NCI-H1694 (cell line): Measurements from ENCODE around the gene LYSMD4.

Source experiments
- DNase-seq: peaks from one replicate; lab custom pipeline; 2025; lab: John Stamatoyannopoulos, UW

Gene LYSMD4

DNA sequence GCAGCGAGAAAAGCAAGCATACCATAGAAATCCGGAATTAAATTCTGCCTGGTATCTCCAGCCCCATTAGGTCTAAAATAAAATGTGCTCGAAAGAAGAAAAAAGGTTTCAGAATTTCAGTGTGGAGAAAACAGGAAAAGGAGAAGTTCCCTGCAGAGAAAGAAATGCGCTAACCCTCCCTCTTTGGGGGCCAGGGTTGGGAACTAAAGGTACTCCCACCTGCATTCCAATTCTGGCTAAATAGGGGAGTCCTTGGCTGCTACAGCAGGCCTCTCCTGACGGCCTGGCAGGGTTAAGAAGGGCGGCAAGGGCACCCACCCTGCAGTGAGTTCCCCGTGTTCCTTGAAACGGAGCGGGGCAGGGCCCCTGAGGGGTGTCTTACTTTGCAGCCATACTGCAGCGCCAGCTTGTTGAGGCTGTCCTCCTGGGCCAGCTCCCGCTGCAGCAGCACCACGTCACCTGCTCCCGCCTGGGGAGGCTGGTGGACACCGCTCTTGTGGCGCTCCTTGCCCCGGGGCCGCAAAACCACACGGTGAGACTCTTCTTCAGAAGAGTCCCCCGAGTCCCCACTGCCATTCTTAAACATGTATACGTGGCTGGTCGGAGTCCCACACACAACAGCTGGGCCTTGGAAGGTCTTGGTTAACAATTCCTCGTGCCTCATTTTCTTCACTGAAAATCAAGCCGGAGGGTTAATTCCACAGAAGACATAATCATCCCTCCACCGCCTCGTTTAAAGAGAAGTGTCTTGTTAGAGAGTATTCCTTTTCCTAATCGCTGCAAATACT is 1.7 kb downstream of the LYSMD4 start:
- no peak for DNase-seq

DNA sequence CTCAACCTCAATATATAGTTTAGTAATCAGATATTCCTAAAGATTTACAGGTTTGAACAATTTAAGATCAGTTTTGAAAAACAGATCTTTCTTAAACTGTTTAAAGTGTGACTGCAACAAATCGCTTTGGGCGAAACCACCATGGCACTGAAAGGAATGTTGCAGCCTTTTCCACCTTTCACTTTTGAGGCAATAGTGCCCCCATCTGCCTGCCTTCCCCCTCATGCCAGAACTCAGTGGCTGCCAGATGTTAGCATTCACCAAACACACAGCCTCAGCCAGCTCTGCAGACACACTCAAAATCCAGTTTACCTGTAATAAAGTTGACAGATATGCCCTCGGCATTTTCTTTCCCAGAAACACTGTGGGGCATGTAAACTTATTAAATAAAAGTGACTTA is 3.3 kb downstream of the LYSMD4 start:
- peak; percentile 16 for DNase-seq

DNA sequence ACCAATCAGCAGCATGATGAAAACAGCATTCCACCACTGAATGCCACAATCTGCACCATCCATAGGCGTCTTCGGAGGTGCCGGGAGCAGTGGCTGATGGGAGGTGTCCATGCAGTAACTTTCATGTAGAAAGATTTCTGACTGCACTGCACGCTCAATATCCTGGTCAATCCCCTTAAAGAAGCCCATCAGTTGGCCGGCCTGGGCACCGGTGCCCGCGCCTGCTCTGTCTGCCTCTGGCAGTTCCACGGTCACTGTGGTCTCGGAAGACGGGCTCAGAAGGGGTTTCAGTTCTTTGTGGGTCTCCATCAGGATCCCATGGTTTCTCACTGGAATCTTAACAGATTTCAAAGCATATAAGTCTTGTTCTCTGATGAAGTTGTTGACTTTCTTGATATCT is 3.9 kb downstream of the LYSMD4 start:
- no peak for DNase-seq

DNA sequence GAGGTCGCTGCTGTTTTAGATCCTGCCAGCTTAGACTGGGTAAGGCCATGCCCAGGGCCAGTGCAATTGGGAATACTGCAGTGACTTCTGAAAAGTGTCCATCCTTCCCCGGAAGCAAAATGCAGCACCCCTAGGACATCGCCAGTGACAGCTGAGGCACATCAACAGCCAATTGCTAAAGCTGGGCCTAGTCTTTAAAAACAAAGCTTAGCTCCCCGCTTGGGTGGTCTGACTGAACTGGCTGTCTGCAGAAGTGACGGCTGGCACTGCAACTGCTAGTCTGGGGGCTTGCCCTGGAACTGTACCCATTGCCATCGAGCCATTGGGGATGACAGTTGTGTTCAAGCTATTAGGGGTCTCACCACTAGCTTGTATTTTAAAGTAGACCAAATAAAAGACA is 4.3 kb downstream of the LYSMD4 start:
- no peak for DNase-seq

DNA sequence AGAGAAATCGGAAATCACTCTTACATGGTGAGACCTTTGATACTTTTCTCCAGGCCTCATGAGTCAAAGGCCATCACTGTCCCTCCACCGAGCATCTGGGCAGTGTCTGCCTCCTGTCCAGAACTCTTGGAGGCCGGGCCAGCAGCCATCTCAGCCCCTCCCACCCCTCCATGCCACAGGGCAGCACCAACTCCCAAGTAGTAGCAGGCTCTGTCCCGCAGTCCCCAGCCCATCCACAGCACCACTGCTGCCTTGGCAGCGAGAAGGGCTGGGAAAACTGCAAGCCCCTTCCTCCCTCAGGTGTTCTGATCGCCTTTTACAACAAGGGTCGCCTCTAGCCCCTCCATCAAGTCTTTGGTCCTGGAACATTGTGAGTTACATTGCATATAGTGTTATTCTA is 5.5 kb downstream of the LYSMD4 start:
- no peak for DNase-seq

DNA sequence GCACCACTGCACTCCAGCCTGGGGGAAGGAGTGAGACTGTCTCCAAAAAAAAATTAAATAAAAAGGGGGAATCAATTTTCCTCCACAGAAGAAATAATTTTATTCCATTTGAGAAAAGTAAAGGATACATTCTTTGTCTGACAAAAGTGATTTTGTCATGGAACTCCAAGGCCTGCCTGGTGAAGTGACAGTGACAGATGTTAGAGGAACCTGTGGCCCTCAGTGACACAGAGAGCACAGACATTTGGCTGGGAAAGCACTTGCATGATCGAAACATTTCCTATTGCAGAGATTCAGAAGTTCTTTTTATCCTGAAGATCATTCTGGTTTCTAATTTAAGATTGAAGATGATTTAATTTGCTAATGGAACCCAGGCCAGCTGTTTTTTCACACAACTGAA is 5.9 kb downstream of the LYSMD4 start:
- DNase-seq, result no peak

DNA sequence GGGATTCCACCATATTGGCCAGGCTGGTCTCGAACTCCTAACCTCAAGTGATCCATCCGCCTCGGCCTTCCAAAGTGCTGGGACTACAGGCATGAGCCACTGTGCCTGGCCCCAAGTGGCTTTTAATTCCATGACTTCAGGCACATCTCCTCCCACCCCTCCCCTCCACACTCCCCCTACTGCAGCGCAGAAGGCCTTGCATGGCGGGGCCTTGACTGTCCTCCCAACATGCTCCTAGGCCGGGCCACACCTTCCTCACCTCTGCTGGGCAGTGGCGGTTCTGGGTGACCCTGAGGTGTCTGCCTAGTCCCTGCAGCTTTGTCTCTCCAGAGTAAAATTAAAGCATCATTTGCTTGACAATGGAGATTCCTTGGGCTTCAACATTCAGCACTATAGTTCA is 6.9 kb downstream of the LYSMD4 start:
- no peak for DNase-seq

DNA sequence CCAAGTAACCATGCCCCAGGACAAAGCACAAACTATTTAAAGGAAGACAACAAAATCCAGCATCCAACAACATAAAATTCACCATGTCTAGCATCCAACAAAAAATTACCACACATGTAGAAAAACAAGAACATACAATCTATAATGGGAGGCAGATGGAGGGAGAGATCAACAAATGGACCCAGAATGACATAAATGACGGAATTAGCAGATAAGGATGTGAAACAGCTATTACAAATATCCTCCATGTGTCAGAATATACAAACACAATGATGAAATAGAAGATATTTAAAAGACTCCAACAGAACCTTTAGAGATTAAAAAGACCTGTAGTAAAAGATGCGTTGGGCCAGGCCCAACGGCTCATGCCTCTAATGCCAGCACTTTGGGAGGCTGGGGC is 10.8 kb downstream of the LYSMD4 start:
- DNase-seq, result no peak

DNA sequence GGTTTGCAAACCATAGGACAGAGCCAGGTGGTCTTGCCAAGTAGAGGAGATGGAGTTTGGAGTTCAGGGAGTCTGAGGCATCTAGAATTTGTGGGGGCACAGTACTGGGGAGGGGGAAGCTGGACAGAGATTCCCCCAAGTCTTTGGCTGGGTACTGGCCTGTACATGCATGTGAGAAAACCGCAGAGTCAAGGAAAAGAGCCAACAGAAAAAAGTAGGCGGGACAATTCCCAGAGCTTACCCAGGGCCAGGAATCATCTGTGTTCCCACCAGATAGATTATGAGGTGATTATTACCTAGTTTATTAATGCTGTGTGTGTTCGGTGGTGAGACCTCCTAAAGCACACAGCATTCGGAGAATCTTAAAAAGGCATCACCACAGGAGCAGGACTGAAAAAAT is 11.3 kb downstream of the LYSMD4 start:
- DNase-seq, result no peak

DNA sequence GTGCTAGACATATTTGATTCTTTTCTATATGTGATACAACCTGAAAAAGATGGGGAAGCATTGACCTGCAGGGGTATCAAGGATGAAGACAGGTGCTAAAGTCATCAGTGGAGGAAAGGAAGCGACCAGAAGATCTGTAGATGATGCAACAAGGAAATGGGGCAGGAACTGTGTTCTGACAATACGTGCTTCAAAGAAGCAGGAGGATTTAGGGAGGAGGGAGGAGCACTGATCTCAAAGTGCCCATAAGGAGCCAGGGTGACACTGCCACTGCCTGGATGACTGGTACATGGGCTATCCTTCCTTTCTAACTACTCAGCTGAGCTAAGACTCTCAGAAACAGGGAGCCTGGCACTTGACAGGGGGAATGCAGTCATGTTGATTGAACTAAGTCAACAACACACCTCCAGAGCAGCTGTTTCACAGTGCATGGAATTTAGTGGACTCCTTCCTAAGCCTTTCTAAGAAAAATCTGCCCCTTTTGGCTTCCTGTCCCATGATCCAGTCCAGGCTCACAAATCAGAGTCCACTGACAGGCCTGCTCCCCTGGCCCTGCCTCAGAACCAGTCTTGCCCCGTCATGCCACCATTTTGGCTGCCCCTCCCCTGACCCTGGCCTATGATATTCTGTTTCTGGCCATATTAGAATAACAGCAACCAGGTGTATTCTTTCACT is 12.0 kb downstream of the LYSMD4 start:
- no peak for DNase-seq

DNA sequence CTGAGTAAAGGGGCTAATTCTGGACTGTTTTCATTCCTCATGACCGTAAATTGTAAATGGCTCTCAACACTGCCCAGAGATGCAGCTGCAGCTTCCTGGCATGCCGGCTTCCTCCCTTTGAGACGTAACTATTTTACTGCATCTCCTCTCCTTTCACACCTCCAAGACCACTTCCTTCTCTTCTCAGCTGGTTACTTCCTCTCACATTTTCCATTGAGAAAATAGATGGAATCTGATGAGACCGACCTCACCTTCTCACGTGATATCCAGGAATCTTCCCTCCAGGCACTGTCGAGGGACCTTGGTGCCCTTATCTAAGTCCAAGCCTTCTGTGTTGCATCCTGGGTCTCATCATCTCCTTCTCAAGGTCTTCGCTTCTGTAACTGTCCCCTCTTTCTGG is 12.7 kb downstream of the LYSMD4 start:
- no peak for DNase-seq

DNA sequence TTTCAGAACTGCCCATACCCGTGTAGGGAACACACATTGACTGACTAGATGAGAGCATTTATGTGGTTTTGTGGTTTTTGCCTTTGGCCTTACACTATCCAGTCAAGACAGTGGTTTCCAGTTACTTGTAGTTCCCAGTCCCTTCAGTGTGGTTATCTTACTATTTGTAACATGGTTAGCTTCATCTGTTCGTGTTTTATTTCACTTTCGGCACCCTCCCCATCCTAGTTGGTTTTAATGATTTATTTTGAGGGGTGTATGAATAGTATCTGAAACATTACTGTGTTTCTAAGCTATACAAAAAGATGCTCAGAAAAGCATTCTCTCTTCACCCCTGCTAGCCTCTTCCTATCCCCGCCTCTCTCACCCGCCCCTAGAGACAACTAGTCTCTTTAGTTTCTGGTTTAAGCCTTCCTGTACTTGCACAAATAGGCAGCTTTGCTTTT is 14.1 kb downstream of the LYSMD4 start:
- no peak for DNase-seq

DNA sequence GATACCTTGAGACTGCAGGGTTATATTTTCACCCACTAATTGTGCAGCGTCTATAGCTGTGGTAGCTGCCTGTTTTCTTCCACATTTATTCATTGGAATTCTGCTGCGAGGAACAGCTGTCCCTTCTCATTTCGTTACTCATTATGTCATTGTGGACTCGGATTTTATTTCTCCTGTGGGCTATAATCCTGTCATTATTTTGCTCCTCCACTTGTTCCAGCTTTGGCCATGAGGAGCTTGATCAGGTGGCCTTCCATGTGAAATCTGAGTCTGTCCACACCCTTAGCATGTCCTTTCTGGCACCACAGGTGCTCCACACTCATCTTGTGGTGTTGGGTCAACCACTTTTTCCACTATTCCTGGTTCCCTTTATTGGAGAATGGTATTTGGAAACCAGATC is 14.8 kb downstream of the LYSMD4 start:
- DNase-seq, result no peak

DNA sequence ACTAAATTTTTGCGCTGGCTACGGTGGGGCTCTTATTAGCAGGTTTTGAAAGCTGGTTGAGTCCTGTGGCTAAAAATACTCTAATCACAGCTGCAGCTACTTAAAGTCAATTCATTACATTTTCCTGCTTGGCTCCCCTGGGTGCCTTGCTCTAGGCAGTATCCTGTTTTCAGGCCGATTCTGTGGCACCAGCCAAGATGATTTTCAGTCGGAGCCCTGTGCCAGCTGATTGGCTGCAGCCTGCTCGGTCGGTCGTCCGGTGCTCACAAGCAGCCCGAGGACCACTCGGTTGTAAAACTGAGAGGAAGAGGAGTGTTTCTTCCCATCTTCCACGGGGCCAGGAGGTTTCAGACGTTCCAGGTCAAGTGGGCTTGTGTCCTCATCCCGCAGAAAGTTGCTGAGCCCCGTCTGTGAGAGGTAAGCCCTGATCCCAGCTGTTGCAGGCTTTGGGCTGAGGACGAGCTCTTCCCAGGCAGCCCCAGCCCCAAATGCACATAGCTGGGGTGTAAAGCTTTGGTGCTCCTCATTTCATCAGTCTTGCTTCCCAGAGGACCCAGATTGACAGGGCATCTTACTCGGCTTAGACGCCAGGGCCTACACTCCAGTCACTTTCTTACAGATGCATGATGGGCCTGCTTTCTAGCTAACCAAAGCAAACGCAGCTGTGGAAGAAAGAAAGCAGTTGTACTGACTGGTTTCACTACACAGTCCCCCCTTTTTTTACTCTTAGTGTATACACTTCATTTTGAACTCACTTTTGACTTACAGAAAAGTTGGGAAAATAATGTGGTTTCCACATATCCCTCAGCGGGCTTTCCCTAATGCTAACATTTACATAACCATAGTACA is 15.9 kb downstream of the LYSMD4 start:
- DNase-seq, result no peak

DNA sequence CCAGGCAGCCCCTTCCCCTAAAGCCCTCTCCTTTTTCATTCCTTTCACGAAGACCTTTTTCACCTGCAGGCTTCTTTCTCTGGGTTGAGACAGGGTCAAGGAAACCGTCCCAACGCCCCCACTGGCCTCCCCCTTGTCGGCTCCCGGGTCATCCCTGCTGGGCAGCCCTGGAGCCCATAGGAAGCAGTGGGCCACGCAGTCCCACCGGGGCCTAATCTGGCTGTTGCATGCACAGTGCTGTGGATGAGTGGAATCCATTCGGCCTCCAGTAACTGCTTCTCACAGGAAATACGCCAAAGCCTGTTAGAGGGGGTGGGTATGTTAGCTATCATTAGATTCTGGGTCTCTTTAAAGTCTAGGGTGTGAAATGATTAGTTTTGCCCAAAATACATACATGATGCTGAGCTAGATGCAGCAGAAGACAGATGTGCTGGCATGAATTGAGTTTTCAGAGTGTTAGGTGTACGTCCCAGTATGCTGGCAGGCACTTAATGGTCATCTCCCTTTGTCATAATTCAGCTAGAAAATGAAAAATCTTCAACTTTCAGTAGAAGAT is 16.6 kb downstream of the LYSMD4 start:
- no peak for DNase-seq

DNA sequence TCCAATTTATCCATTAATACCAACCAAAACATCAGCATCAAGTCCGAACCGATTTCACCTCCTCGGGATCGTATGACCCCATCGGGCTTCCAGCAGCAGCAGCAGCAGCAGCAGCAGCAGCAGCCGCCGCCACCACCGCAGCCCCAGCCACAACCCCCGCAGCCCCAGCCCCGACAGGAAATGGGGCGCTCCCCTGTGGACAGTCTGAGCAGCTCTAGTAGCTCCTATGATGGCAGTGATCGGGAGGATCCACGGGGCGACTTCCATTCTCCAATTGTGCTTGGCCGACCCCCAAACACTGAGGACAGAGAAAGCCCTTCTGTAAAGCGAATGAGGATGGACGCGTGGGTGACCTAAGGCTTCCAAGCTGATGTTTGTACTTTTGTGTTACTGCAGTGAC is 20.8 kb downstream of the LYSMD4 start:
- no peak for DNase-seq

DNA sequence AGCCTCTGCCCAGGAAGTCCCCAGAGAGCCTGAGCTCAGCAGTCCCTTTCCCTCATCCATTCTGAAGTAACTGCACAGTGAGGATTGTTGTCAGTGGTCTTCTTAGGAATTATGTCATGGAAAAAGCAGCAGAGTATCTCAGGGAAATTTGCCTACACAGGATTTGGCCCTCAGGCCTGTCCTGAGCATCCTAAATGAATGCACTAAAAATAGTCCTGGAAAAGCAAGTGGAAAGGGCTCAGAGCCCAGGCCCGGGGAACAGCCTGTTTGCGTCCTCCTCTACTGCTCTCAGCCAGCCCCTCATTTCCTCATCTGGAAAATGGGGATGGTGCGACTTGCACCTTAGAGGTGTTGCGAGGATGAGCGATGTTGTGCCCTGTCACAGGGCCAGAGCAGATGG is 21.6 kb downstream of the LYSMD4 start:
- no peak for DNase-seq

DNA sequence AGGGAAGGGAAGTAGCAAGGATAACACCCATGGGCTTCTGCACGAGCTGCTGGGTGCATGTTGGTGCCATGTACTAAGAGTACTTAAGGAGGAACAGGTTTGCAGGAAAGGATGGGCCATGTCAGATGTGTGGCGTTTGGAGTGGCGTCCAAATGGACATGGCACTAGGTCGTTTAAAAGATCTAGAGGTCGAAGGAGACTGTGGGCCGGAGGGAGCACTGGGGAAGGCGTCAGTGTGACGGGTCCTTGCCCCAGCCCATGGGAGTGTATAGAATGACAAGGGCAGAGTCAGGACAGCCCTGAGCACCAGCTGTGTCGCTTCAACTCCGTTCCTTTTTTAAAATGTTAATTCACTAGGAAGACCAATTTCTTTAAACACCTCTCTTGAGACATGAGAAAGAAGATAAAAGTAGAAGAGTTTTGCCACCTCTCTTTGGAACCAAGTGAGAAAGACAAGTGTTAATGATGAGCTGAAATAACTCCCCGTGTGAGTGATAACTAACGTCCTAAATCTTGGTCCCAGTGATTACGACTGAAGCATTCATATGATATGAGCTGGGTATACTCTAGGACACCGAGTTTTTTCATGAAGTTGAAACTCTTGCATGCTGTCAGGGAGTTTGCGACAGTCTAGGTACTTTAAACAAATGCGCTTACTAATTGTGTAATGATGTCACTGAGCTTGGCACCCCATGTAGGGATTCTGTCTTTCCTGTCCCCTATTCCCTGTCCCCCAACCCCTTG is 23.8 kb downstream of the LYSMD4 start:
- no peak for DNase-seq

DNA sequence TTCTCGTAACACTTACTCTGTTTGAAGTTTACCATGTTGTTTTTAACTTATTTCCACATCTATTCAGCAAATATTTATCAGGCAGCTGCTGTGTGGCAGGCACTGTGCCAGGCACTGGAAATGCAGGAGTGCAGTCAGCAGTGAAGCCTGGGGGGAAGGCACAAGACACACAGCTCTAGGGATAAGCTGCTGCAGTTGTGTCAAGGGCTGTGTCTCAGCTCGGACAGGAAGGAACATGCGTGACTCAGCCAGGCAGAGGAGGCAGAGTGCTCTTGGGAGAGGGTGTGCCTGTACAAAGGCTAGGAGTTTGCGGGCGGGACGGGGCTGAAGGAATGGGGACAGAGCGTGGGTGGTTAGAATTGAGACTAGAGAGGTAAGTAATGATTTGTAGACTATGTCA is 24.7 kb downstream of the LYSMD4 start:
- peak; percentile 4 for DNase-seq

DNA sequence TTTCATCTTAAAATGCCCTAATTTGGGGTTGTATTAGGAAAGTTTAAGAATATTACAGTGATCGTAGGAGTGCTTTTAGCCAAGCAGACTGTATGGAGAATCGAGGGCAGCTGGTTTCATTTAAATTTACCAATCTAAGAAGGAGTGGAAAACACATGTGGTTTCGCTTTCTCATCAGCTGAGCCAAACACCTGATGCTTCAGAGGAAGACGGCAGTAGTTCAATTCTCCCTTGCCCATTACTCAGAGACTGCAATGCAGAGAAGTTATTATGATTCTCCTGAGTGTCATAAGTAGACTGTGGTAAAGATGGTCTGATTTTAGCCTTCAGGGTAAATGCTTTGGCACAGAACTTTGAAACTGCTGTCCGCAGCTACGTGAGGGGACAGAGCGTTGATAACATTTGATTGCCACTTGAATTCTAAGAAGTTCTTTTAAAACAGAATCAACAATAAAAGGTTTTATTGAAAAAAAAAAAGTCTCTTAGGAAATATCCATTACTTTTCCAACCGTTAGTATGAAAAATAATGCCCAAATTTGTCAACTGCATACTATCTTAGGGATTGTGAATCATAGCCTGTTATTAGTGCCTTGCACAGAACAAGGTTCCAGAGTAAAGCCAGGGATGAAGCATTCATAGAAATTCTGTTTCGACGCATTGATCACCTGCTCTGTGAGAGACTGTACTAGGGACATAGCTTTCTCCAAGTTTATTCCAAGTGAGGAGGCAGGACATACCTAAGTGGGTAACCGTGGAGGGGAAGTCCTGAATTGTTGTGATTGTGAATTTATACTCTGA is 25.6 kb downstream of the LYSMD4 start:
- DNase-seq, result no peak
